Brain microvascular endothelial cell (primary cell): ENCODE measurements around the gene TMPRSS6.
A peak's percentile ranks its signal among the peaks of the same experiment; 100 is the strongest.

ENCODE experiments used
- DNase-seq: peaks from one replicate; pipeline ENCODE4 v3.0.0-alpha.2; 2020
- H3K27ac ChIP-seq: fragments of 250-450 bp; sonication (Bioruptor Pico); 2 replicates; pipeline ENCODE4 v1.5.1; 2020; ENCODE audit warnings: mild to moderate bottlenecking, moderate library complexity
- H3K27me3 ChIP-seq: fragments of 250-450 bp; sonication (Bioruptor Pico); replicated peaks from 2 replicates; pipeline ENCODE4 v1.5.1; 2020; ENCODE audit warnings: mild to moderate bottlenecking
- H3K36me3 ChIP-seq: fragments of 250-450 bp; sonication (Bioruptor Pico); replicated peaks from 2 replicates; pipeline ENCODE4 v1.5.1; 2020; ENCODE audit warnings: mild to moderate bottlenecking
- H3K4me3 ChIP-seq: 2 replicates; pipeline ENCODE4 v1.5.1; 2011; ENCODE audit warnings: low read depth, mild to moderate bottlenecking, control low read depth, low read length, moderate library complexity
- in situ Hi-C: cut with HindIII; loops from 2 replicates; pipeline ENCODE4 v1.10.0; 2017; ENCODE audit warnings: low sequenced_read_pairs, low pct_ligation_motif_present
- TF ChIP-seq, protein P1 (sequence below): IDR thresholded peaks from 2 replicates; pipeline ENCODE4 v1.5.1; 2011; ENCODE audit warnings: low read depth, mild to moderate bottlenecking, moderate library complexity, low read length, control low read depth, inconsistent platforms; ENCODE audit errors: missing control alignments

The TMPRSS6 gene

GRCh38 chr22:37103151-37103550, 6.4 kb downstream of the TMPRSS6 start:
- Histone ChIP-seq H3K4me3 (no peak overlapping the region), H3K27me3 (peaks cover 15% of the 10 kb centered on the region), H3K36me3 (no peaks in the 10 kb centered on the region), H3K27ac (no peak overlapping the region)
- TF ChIP-seq, protein P1, sequence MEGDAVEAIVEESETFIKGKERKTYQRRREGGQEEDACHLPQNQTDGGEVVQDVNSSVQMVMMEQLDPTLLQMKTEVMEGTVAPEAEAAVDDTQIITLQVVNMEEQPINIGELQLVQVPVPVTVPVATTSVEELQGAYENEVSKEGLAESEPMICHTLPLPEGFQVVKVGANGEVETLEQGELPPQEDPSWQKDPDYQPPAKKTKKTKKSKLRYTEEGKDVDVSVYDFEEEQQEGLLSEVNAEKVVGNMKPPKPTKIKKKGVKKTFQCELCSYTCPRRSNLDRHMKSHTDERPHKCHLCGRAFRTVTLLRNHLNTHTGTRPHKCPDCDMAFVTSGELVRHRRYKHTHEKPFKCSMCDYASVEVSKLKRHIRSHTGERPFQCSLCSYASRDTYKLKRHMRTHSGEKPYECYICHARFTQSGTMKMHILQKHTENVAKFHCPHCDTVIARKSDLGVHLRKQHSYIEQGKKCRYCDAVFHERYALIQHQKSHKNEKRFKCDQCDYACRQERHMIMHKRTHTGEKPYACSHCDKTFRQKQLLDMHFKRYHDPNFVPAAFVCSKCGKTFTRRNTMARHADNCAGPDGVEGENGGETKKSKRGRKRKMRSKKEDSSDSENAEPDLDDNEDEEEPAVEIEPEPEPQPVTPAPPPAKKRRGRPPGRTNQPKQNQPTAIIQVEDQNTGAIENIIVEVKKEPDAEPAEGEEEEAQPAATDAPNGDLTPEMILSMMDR: no peak
- DNase-seq: no peak
- in situ Hi-C loops: no loop called here

- no peak for DNase-seq
- peaks cover 23% of the 10 kb centered on the region for H3K27me3 ChIP-seq
- in situ Hi-C loops: no loop called here
Measured at GRCh38 chr22:37101311-37102066, 8.0 kb downstream of the TMPRSS6 start.

GRCh38 chr22:37100589-37101127, 8.9 kb downstream of the TMPRSS6 start:
- TF ChIP-seq, protein P1: no peak
- Histone ChIP-seq H3K27me3 (peaks cover 23% of the 10 kb centered on the region), H3K27ac (no peak overlapping the region), H3K36me3 (no peaks in the 10 kb centered on the region), H3K4me3 (no peak overlapping the region)
- in situ Hi-C loops: no loop called here
- DNase-seq: no peak

More at GRCh38 chr22:37101311-37102066, 8.0 kb downstream of the TMPRSS6 start:
- TF ChIP-seq, protein P1: no peak
- Histone ChIP-seq H3K4me3 (no peak overlapping the region), H3K27ac (no peak overlapping the region), H3K36me3 (no peaks in the 10 kb centered on the region)

DNA sequence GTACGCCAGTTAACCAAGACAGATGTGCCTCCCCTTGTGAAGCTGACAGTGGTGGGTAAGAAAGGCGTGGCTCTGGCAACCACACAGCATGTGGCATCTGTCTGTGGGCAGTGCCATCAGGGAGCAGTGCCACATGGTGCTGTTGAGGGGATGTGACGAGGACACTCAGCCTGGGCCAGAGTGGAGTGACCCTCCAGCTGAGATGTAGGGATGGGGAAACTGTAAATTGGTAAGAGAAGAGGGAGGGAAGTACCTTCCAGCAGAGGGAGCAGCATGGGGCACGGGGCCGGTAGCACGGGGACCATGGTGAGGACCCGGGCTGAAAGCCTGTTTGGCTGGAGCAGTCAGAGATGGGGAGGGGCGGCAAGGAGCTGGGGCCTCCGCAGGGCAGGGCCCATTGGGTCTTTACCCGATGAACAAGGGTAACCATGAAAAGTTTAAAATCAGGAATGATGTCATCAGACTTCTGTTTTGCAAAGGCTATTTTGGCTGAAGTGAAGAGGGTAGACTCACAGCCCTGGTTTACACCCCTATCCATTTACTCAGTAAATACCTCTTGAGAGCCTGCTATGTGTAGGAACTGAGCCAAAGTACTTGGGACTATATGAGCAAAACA, 10.4 kb downstream of the TMPRSS6 start:
- Histone ChIP-seq H3K27ac (no peak overlapping the region), H3K4me3 (no peak overlapping the region), H3K27me3 (peaks cover 18% of the 10 kb centered on the region), H3K36me3 (no peaks in the 10 kb centered on the region)
- DNase-seq: no peak
- in situ Hi-C loops: no loop called here
- TF ChIP-seq, protein P1: peak; percentile 47

- no peaks in the 10 kb centered on the region for H3K36me3 ChIP-seq
- in situ Hi-C loops: no loop called here
Measured at GRCh38 chr22:37097346-37097745, 12.2 kb downstream of the TMPRSS6 start.

More at GRCh38 chr22:37097346-37097745, 12.2 kb downstream of the TMPRSS6 start:
- peaks cover 9% of the 10 kb centered on the region for H3K27me3 ChIP-seq
- no peak overlapping the region for H3K4me3 ChIP-seq
- no peak for DNase-seq
- no peak overlapping the region for H3K27ac ChIP-seq
- TF ChIP-seq, protein P1: no peak
